ENCODE data around the gene ADGRG3.

Gene ADGRG3

DNA sequence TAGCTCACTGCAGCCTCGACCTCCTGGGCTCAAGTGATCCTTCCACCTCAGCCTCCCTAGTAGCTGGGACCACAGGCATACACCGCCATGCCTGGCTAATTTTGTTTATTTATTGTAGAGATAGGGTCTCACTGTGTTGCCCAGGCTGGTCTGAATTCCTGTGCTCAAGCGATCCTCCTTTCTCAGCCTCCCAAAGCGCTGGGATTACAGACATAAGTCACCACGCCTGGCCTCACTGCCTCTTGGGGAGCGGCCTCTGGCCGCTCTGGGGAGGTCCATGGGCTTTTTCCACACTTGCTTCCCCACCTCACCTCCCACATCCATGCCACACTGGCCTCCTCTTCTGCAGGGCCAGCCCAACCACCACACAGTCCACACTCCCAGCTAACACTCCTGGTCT is 18.3 kb upstream of the ADGRG3 start:
- 93% methylated on average over 7 of the region's 7 CpGs for WGBS (ENCODE audit: insufficient coverage)
- ChIA-PET POLR2A (interaction anchor here (0.6 kb wide), 1 partner anchor 74 kb away, joined by 3 read pairs; no protein-coding TSS in a partner anchor), CTCF (interaction anchor here (0.7 to 11.4 kb wide), 26 partner anchors 8 to 438 kb away, joined by 3 to 500 read pairs (median 4); partner anchors contain the start of gene ADGRG1)
- Histone ChIP-seq H3K4me1 (ENCODE audit: control extremely low read depth in 1 of 4, control insufficient read depth in 4 of 4, insufficient read depth in 4 of 4, low read length in 3 of 4) (peaks cover under 1 to 82% (median 66%) of the 10 kb centered on the region in 4 experiments), H3K27ac (ENCODE audit: insufficient read depth in 1 of 2, low read depth in 1 of 2, low read length in 2 of 2, poor library complexity in 1 of 2, severe bottlenecking in 2 of 2) (no peak overlapping the region), H3K4me3 (ENCODE audit: control insufficient read depth in 1 of 7, extremely low read depth in 1 of 7, insufficient read depth in 4 of 7, low read depth in 2 of 7, low read length in 6 of 7) (no peak overlapping the region), H3K9me3 (ENCODE audit: control extremely low read depth in 1 of 5, control insufficient read depth in 4 of 5, insufficient read depth in 2 of 5, low read depth in 1 of 5, low read length in 4 of 5) (no peaks in the 10 kb centered on the region), H3K36me3 (ENCODE audit: control insufficient read depth in 4 of 4, insufficient read depth in 4 of 4, low read length in 3 of 4) (peaks cover 2 to 52% (median 33%) of the 10 kb centered on the region in 4 experiments), H3K27me3 (replicated peaks in 2 of 5; ENCODE audit: control insufficient read depth in 4 of 5, insufficient read depth in 5 of 5, low read length in 4 of 5) (no peaks in the 10 kb centered on the region)
- no peak for DNase-seq

DNA sequence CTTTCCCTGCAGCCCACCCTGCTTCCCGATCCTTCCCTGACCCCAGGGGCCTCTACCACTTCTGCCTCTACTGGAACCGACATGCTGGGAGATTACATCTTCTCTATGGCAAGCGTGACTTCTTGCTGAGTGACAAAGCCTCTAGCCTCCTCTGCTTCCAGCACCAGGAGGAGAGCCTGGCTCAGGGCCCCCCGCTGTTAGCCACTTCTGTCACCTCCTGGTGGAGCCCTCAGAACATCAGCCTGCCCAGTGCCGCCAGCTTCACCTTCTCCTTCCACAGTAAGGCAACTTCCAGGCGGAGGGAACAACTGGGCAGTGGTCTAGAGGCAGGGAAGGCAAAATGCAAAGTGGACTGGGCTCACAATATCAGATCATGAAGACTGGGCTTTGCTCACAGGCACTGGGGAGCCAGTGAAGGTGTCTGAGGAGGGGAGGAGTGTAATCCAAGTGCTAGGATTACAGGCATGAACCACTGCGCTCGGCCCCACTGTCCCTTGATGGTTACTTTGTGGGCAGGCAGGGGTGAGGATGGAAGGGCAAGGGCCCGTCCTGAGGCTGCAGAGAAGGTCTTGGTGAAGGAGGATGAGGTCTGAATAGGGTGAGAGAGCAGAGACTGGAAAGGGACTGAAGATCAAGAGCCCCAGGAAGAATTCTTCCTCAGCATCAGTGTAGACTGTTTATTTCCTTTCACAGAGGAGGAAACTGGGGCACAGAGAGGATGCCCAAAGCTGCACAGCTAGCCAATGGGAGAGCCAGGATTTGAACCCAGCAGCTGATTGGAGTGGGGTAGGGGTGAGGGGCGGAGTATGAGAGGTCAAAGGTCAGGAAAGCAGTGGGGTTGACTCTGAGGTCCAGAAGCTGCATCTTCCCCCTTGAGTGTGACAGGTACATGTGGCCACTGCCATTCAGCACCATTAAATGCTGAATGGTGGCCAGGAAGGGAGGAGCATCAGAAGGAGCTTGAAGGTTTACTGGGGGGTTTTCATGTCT is 16.5 kb upstream of the ADGRG3 start:
- Histone ChIP-seq H3K4me3 (ENCODE audit: control insufficient read depth in 1 of 7, extremely low read depth in 1 of 7, insufficient read depth in 4 of 7, low read depth in 2 of 7, low read length in 6 of 7) (no peak overlapping the region), H3K36me3 (ENCODE audit: control insufficient read depth in 4 of 4, insufficient read depth in 4 of 4, low read length in 3 of 4) (peaks cover 4 to 68% (median 45%) of the 10 kb centered on the region in 4 experiments), H3K27me3 (replicated peaks in 2 of 5; ENCODE audit: control insufficient read depth in 4 of 5, insufficient read depth in 5 of 5, low read length in 4 of 5) (no peaks in the 10 kb centered on the region), H3K9me3 (ENCODE audit: control extremely low read depth in 1 of 5, control insufficient read depth in 4 of 5, insufficient read depth in 2 of 5, low read depth in 1 of 5, low read length in 4 of 5) (no peaks in the 10 kb centered on the region), H3K4me1 (ENCODE audit: control extremely low read depth in 1 of 4, control insufficient read depth in 4 of 4, insufficient read depth in 4 of 4, low read length in 3 of 4) (peaks cover 0 to 68% (median 54%) of the 10 kb centered on the region in 4 experiments), H3K27ac (ENCODE audit: insufficient read depth in 1 of 2, low read depth in 1 of 2, low read length in 2 of 2, poor library complexity in 1 of 2, severe bottlenecking in 2 of 2) (no peak overlapping the region)
- WGBS (ENCODE audit: insufficient coverage) = 93% methylated on average over 5 of the region's 10 CpGs
- ChIA-PET POLR2A (interaction anchor here (0.6 kb wide), 1 partner anchor 73 kb away, joined by 3 read pairs; no protein-coding TSS in a partner anchor), CTCF (interaction anchor here (0.7 to 11.4 kb wide), 6 partner anchors 32 to 88 kb away, joined by 3 to 500 read pairs (median 4); no protein-coding TSS in a partner anchor)
- no peak for DNase-seq

DNA sequence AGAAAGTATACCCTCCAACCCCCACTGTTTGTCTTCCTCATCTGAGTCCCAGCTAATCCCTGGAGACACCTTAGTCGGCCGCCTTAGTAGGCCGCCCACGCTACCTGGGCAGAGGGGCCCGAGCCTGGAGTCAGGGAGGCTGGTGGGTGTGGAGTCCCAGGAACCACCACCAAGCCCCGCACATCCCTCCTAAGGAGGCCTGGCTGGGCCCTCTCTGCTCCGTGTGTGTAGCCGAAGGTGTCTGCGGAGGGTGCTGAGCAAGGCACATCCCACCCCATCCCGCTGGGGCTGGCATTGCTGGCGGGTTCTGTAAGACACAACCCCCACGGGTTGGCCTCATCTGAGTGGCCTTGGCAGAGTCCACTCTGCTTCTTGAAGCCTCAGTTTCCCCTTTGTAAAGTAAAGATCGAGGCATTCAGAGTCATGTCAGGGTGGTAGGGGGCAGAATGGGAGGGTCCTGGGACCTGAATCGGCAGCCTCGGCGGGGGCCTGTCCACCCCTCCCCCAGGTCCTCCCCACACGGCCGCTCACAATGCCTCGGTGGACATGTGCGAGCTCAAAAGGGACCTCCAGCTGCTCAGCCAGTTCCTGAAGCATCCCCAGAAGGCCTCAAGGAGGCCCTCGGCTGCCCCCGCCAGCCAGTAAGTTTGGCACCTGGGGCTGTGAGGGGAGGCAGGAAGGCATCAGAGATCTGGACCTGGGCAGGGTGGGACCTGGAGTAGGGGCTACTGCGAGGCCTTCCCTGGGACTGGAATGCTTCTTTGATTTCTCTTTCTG is 15.2 kb upstream of the ADGRG3 start:
- H3K4me3 ChIP-seq (ENCODE audit: control insufficient read depth in 1 of 7, extremely low read depth in 1 of 7, insufficient read depth in 4 of 7, low read depth in 2 of 7, low read length in 6 of 7) = no peak overlapping the region
- DNase-seq = no peak
- WGBS (ENCODE audit: insufficient coverage) = 93% methylated on average over 16 of the region's 23 CpGs
- H3K27ac ChIP-seq (ENCODE audit: insufficient read depth in 1 of 2, low read depth in 1 of 2, low read length in 2 of 2, poor library complexity in 1 of 2, severe bottlenecking in 2 of 2) = peak overlapping the region in 1 of 2 experiments; percentile 45
- H3K36me3 ChIP-seq (ENCODE audit: control insufficient read depth in 4 of 4, insufficient read depth in 4 of 4, low read length in 3 of 4) = peaks cover 4 to 77% (median 52%) of the 10 kb centered on the region in 4 experiments
- CTCF ChIA-PET = interaction anchor here (0.7 to 11.4 kb wide), 12 partner anchors 15 to 87 kb away, joined by 3 to 500 read pairs (median 4); partner anchors contain the start of gene ADGRG3
- no peaks in the 10 kb centered on the region for H3K27me3 ChIP-seq (replicated peaks in 2 of 5; ENCODE audit: control insufficient read depth in 4 of 5, insufficient read depth in 5 of 5, low read length in 4 of 5)
- H3K4me1 ChIP-seq (ENCODE audit: control extremely low read depth in 1 of 4, control insufficient read depth in 4 of 4, insufficient read depth in 4 of 4, low read length in 3 of 4) = peaks cover 0 to 56% (median 43%) of the 10 kb centered on the region in 4 experiments
- no peaks in the 10 kb centered on the region for H3K9me3 ChIP-seq (ENCODE audit: control extremely low read depth in 1 of 5, control insufficient read depth in 4 of 5, insufficient read depth in 2 of 5, low read depth in 1 of 5, low read length in 4 of 5)
- POLR2A ChIA-PET = no interaction called here

DNA sequence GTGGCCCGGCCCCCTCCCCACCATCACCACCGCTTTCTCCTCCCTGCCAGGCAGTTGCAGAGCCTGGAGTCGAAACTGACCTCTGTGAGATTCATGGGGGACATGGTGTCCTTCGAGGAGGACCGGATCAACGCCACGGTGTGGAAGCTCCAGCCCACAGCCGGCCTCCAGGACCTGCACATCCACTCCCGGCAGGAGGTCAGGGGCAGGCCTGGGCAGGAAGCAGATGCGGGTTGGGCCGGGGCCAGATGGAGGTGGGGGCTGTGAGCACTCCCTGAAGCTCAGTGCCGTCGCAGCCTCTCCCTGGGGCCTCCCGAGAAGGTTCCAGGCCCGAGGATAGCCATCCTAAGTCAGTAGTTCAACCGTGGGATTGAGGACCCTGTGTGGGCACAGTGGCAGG is 14.2 kb upstream of the ADGRG3 start:
- Histone ChIP-seq H3K4me1 (ENCODE audit: control extremely low read depth in 1 of 4, control insufficient read depth in 4 of 4, insufficient read depth in 4 of 4, low read length in 3 of 4) (peaks cover 0 to 47% (median 35%) of the 10 kb centered on the region in 4 experiments), H3K27me3 (replicated peaks in 2 of 5; ENCODE audit: control insufficient read depth in 4 of 5, insufficient read depth in 5 of 5, low read length in 4 of 5) (no peaks in the 10 kb centered on the region), H3K9me3 (ENCODE audit: control extremely low read depth in 1 of 5, control insufficient read depth in 4 of 5, insufficient read depth in 2 of 5, low read depth in 1 of 5, low read length in 4 of 5) (no peaks in the 10 kb centered on the region), H3K36me3 (ENCODE audit: control insufficient read depth in 4 of 4, insufficient read depth in 4 of 4, low read length in 3 of 4) (peaks cover 7 to 84% (median 60%) of the 10 kb centered on the region in 4 experiments), H3K4me3 (ENCODE audit: control insufficient read depth in 1 of 7, extremely low read depth in 1 of 7, insufficient read depth in 4 of 7, low read depth in 2 of 7, low read length in 6 of 7) (peak overlapping the region in 2 of 7 experiments; percentile 1 to 19), H3K27ac (ENCODE audit: insufficient read depth in 1 of 2, low read depth in 1 of 2, low read length in 2 of 2, poor library complexity in 1 of 2, severe bottlenecking in 2 of 2) (peak overlapping the region in 1 of 2 experiments; percentile 77)
- ChIA-PET CTCF (interaction anchor here (1.0 to 11.4 kb wide), 13 partner anchors 10 to 83 kb away, joined by 3 to 500 read pairs (median 4); partner anchors contain the start of gene ADGRG3), POLR2A (interaction anchor here (0.6 kb wide), 1 partner anchor 36 kb away, joined by 3 read pairs; no protein-coding TSS in a partner anchor)
- DNase-seq = peak in 2 of 3 donors; percentile 52 to 55
- 0% methylated on average over 12 of the region's 16 CpGs for WGBS (ENCODE audit: insufficient coverage)

DNA sequence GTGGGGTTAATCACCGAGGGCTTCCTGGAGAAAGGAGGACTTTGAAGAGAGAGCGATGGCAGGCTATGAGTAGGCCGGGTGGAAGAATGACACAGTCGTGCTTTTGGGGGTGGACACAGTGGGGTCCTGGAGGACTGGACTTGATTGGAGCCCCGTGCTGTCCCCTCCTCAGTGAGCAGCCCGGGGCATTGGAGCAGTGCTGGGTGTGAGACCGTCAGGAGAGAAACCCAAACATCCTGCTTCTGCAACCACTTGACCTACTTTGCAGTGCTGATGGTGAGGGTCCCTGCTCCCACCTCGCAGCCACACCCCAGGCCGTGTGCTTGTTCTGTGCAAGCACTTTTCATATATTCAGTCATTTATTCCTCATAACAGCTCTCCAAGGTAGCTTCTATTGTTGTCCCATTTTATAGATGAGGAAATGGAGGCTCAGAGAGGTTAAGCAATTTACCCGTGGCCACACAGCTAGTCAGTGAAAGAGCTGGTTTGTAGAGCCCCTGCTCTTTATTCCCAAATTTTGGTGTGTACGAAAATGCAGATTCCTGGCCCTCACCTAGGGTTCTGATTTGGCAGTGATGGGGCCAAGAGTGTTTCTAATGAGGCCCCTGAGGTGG is 11.7 kb upstream of the ADGRG3 start:
- Histone ChIP-seq H3K4me1 (ENCODE audit: control extremely low read depth in 1 of 4, control insufficient read depth in 4 of 4, insufficient read depth in 4 of 4, low read length in 3 of 4) (peaks cover 0 to 33% (median 26%) of the 10 kb centered on the region in 4 experiments), H3K9me3 (ENCODE audit: control extremely low read depth in 1 of 5, control insufficient read depth in 4 of 5, insufficient read depth in 2 of 5, low read depth in 1 of 5, low read length in 4 of 5) (no peaks in the 10 kb centered on the region), H3K36me3 (ENCODE audit: control insufficient read depth in 4 of 4, insufficient read depth in 4 of 4, low read length in 3 of 4) (peaks cover 8 to 92% (median 69%) of the 10 kb centered on the region in 4 experiments), H3K27ac (ENCODE audit: insufficient read depth in 1 of 2, low read depth in 1 of 2, low read length in 2 of 2, poor library complexity in 1 of 2, severe bottlenecking in 2 of 2) (peak overlapping the region in 1 of 2 experiments; percentile 22), H3K27me3 (replicated peaks in 2 of 5; ENCODE audit: control insufficient read depth in 4 of 5, insufficient read depth in 5 of 5, low read length in 4 of 5) (no peaks in the 10 kb centered on the region), H3K4me3 (ENCODE audit: control insufficient read depth in 1 of 7, extremely low read depth in 1 of 7, insufficient read depth in 4 of 7, low read depth in 2 of 7, low read length in 6 of 7) (no peak overlapping the region)
- ChIA-PET CTCF (interaction anchor here (0.6 to 2.7 kb wide), 6 partner anchors 8 to 74 kb away, joined by 3 to 8 read pairs (median 4); partner anchors contain the start of gene ADGRG3), POLR2A (no interaction called here)
- WGBS (ENCODE audit: insufficient coverage) = 96% methylated on average over 9 of the region's 11 CpGs
- no peak for DNase-seq

DNA sequence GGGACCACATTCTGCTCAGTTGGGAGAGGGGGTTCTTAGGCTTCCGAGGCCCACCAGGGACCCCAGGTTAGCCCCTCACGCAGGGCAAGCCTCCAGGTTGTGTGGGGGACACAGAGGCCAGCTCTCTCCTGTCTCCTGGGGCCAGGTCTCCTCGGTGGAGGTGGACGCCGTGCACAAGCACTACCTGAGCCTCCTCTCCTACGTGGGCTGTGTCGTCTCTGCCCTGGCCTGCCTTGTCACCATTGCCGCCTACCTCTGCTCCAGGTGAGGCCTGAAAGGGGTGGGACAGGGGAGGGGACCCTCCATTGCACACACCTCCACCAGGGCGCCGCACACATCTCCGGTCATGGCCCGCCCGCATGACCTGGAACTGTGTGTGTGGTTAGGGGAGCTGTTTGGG is 10.9 kb upstream of the ADGRG3 start:
- Histone ChIP-seq H3K36me3 (ENCODE audit: control insufficient read depth in 4 of 4, insufficient read depth in 4 of 4, low read length in 3 of 4) (peaks cover 8 to 92% (median 70%) of the 10 kb centered on the region in 4 experiments), H3K9me3 (ENCODE audit: control extremely low read depth in 1 of 5, control insufficient read depth in 4 of 5, insufficient read depth in 2 of 5, low read depth in 1 of 5, low read length in 4 of 5) (no peaks in the 10 kb centered on the region), H3K4me3 (ENCODE audit: control insufficient read depth in 1 of 7, extremely low read depth in 1 of 7, insufficient read depth in 4 of 7, low read depth in 2 of 7, low read length in 6 of 7) (no peak overlapping the region), H3K27me3 (replicated peaks in 2 of 5; ENCODE audit: control insufficient read depth in 4 of 5, insufficient read depth in 5 of 5, low read length in 4 of 5) (no peaks in the 10 kb centered on the region), H3K4me1 (ENCODE audit: control extremely low read depth in 1 of 4, control insufficient read depth in 4 of 4, insufficient read depth in 4 of 4, low read length in 3 of 4) (peaks cover 0 to 27% (median 25%) of the 10 kb centered on the region in 4 experiments), H3K27ac (ENCODE audit: insufficient read depth in 1 of 2, low read depth in 1 of 2, low read length in 2 of 2, poor library complexity in 1 of 2, severe bottlenecking in 2 of 2) (no peak overlapping the region)
- ChIA-PET POLR2A (no interaction called here), CTCF (interaction anchor here (0.6 to 2.7 kb wide), 4 partner anchors 9 to 75 kb away, joined by 3 to 8 read pairs (median 4); partner anchors contain the start of gene ADGRG3)
- DNase-seq = no peak
- 93% methylated on average over 2 of the region's 13 CpGs for WGBS (ENCODE audit: insufficient coverage)
